ENCODE measurements around the gene PAX5.
A peak's percentile ranks its signal among the peaks of the same experiment; 100 is the strongest.

Gene PAX5

DNA sequence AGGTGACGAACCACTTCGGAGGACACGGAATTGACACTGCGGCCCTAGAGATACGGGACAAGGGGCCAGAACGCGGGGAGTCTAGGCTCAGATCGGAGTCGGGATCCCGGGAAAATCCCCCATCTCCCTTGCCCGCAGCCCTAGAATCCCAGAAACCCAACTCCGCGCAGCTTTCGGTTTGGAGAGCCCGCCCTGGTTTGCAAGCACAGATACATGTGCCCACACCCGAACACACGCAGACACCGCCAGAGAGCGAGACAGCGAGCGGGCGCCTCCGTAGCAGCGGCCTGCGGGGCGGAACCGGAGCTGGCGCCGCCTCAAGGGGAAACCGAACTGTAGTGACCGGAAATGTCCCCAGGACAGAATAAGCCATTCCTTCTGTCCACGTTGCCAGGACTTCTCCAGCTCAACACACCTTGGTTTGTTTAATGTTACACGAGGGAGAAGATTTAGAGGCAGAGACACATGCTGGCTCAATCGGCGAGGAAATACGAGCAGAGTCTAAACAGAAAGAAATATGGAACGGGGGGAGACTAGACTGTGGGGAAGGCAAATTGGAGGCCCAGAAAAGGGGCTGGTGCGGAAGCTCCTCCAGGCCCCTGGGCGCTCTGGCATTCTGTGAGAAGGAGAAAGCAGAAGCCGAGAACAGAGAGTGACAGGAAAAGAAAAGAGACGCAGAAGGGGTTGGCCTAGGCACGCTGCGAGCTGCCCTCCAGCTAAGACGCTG lies 2.9 kb upstream of the PAX5 start:
- DNase-seq: peak in 2 of 5 experiments; percentile 19 to 57

DNA sequence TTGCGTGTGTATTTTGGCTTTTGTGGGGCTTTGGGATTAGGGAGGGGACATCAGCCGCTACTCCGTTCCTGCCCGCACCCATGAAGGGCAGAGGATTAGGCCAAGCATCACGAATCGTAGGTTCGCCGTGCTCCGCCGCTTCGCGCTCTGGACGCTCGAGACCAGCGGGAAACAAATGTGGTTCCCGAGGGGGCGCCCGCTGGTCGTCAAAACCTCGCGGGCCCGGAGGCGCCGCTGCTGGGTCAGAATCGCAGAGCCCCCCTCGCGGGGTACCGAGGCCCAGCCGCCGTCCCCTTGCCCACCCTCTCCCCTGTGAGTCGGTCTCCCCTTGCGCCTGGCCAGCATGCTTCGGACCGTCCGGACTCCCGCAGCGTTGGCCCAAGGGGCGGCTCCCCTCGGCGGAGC lies 2.3 kb upstream of the PAX5 start:
- no peak for DNase-seq

GRCh38 chr9:37035648-37036370 lies 1.7 kb upstream of the PAX5 start:
- no peak for DNase-seq

DNA sequence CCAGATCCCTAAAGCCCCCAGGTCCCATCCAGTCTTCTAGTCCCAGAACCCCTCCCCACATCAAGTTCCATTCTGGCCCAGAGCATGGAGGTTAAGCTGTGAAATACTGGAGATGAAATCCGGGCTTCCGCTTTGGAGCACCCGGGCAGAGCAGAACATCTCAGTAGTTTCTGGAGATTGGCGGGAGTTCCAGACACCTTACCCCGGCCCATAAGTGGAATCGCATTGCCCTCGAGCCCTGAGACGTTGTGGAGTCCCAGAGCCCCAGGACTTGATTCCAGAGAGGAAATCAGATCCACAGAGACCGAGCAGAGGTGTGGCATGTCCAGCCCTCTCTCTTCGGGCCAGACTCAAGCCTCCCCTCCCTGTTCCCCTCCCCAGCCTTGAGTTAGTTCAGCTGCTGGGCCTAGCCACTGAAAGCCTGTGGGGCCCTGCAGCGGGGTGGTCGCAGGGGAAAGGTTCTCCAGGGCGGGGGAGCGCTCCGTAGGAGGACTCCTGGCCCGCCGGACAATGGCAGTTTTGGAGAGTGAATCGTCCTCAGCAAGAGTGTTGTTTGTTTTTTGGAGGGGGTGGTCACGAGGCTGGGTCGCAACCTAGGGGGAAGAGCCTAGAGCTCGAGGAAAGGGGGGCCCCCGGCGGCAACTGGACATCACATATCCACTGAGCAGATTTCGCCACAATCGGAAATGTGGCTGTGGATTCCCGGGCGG lies 1.0 kb upstream of the PAX5 start:
- DNase-seq: no peak

DNA sequence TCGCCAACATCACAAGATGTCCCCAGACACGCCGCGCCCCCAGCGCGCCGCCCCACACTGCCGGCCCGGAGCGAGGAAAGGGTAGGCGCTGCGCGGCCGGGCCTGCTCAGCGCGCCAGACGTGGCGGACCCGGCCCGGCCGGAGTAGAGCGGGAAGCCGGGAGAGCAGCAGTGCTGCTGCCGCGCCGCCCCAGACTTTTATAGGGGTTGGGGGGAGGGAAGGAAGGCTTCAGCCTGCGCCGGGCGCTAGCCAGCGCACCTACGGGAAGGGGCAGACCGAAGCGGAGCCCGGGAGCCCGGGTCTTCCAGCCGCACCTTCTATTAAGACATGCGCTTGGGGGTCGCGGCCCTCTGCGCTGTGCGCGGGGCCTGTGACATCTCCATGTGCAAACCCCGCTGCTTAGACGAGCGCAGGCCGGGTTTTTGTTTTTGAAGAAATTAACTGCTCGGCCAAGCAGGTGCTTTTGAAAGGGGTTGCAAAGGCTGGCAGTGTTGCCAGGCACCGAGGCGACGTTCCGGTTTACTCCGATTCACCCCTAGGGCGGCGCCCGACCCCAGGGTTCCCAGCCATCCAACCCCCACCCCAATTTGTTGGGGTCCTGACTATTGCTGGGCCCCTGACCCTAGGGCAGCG lies 353 bp upstream of the PAX5 start:
- peak in 1 of 5 experiments; percentile 30 for DNase-seq

DNA sequence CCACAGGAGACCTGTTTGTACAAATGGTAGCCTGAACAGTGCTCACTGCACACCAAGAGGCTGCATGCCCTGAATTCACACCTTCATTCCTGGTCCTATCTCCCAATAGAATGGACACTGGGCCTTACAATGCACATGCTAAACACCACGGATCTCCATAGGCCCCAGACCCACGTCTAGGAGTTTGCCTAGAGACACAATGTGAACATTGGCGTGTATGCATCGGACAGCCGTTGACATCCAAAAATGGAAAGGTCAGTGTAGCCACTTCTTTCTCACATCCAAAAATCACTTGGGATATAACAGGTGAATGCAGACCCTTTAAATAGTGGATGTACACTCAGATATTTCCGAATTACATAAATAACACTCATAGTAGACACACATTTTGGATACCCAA lies 927 bp downstream of the PAX5 start:
- DNase-seq: no peak

DNA sequence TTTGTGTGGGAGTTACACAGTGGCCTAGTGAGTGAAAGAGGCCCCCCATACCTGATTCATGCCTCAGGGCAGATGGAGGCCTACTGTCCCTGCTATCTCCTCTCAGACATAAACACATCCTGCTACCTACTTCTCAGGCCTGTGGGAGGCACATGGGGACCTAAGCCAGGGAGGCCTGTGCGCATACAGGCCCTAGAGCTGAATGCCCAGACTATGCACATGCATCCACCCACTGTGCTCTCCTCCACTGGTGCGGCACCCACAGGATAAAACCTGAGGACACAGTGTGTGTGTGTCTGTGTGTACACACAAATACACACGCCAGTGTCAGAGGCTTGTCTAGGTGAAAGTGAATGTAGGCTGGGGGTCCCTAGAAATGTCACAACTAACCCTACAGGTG lies 1.4 kb downstream of the PAX5 start:
- no peak for DNase-seq

DNA sequence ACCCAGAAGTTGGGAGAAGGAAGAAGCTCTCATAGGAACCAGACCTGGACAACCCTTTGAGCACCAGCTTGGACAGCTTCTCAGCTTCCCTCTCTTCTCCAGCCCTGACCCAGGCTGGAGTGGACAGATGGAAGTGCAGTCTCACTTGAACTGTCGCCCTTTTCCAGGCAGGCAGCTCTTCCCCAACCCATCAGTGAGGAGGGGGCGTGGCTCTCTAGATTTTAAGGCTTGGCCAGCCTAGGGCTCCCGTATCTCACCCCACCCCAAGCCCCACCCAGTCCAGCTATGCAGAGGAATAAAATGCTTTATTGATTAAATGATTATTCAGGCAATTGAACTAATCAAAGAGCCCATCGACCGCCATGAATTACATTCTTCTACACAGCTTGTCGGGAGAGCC lies 2.2 kb downstream of the PAX5 start:
- DNase-seq: no peak

DNA sequence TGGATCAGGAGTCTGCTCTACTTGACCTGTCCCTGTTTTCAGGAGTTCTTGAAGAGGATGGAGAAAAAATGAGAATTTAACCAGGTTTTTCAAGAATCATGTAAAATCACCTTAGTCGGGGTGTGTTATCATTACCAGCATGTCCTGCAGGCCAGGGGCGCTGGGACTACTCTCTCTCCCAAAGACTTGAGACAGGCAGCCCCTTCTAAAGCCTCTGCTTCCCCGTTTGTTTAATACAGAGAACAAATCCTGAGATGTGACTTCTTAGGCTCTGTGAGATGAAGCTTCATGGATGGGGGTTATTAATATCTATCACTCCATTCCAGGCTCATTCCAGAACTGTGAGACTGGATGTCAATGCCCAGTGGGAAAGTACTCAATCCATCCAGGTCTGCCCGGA lies 3.0 kb downstream of the PAX5 start:
- DNase-seq: no peak

GRCh38 chr9:37030611-37030939 lies 3.5 kb downstream of the PAX5 start:
- DNase-seq: no peak

DNA sequence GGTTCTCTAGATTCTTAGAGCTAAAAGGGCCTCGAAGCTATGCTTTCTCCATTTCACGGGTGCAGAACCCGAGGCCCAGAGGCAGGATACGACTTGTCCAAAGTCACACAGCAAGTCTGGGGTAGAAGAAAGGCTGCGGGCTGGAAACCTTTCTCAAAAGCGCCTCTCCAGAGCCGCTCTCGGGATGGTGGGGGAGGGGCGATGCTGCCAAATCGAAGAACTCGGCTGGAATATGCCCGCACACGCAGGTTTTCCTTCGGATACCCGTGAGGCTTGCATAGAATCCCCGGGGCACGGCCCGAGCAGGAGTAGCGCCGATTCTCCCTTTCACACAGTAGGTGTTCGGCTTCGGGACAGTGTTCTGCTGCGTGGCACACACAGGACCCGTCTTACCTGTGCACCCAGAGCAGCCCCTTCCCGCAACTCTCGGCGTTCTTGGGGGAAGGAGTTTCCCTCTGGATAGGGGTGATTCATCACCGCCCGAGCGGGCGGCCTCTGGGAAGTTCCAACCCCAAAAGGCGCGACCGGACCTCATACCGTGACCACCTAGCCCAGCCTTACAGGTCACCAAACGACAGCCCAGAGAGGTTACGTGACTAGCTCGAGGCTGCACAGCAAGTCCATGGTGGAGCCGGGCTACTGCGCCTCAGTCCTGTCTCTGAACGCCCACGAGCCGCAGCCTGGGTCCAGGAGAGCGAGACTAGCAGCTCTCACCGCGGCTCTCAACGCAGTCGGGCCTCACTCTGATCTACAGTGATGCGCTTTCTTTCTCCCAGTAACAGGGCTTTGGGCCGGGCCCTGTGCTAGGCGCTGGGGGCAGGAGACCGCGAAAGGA lies 4.1 kb downstream of the PAX5 start:
- DNase-seq: no peak

GRCh38 chr9:37029304-37029775 lies 4.7 kb downstream of the PAX5 start:
- no peak for DNase-seq

DNA sequence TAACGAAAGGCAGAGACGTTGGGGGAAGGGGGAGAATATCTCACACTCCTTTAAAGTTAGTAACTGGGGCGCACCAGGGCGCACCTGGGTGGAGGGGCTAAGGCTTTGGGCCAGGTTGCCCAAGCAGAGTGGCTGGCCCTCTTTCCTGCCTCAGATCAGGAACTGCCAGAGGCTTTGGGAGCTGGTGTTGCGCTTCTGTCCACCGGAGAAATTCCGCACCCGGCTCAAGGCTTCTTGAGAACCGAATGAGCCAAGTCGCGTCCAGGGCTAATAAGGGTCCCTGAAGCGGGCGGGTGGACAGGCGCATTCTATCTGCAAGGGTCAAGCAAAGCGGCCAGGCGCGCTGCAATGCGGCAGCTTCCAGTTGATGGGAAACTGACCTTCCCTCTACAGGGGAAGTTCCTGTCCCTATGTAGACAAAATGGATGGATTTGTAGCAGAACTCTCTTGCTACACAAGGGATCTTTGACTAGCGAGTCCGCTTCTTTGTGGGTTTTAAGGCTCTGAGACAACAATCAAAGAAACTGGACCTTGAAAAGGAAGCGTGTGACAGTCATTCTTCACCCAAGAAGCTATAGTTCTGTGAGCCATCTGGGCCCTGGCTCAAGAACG lies 5.5 kb downstream of the PAX5 start:
- DNase-seq: no peak

- peak; percentile 56 to 86 (median 75) for DNase-seq
These were observed 6.3 kb downstream of the PAX5 start for GRCh38 chr9:37027582-37028419.

GRCh38 chr9:37026931-37027581 lies 7.0 kb downstream of the PAX5 start:
- no peak for DNase-seq

DNA sequence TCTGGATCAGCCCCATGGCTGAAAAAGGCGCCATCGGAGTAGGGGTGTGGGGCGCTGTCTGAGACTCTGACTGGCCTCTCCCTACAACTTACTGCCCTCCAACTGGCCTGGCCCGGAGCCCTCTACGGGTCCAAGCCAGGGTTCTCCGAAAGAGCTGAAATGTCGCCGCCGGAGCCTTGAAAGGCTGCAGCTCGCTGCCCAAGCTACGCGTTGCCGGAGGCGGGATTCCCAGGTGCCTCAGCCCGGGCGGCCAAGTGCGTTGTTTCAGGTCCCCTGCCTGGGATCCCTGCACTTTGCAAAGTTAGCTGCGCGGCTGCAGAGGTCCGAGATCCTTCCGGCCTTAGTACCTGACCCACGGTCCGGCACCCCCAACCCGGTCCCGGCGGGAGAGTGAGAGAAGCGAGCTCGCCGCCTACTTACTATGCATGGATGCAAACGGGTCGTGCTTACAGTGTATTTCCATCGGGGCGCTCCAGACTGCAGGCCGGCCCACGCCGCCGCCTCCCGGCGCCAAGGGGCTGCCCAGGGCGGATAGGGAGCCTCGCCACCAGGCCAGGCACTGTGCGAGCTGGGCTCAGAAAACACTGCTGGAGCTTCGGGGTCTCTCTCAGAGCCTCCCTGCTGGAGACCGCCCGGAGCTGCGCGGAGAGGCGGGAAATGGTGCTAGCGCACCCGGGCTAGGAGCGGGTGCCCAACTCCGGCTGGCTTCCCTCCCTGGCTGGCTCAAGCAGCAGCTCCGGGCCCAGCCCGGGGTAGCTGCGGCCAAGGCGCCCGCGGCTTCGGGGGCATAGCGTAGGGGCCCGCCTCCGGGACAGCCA lies 7.7 kb downstream of the PAX5 start:
- DNase-seq: no peak

DNA sequence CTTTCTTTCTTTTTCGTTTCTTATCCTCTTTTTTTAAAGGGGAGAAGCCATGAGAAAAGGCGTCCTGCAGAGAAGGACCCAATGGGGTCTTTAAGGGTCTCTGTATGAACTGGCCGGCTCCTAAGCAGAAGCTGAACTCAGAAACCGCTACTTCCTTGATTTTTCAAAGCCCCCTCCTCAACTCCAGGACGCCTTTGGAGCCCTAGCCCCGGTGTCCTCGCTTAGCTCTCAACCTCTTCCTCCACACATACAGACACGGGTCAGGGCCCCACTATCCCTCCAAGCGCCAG lies 8.3 kb downstream of the PAX5 start:
- DNase-seq: no peak

GRCh38 chr9:37025071-37025822 lies 8.8 kb downstream of the PAX5 start:
- no peak for DNase-seq

- DNase-seq: no peak
These were observed 16.5 kb downstream of the PAX5 start for GRCh38 chr9:37017546-37017945.

All from T-helper 2 cell (primary cell).